Stimulated activated CD4-positive, alpha-beta T cell treated with anti-CD3 and anti-CD28 coated beads, Interleukin-12 subunit alpha, Interleukin-12 subunit beta, amount 100 ng/mL, for 48 hours (primary cell): ENCODE measurements around the gene L3MBTL1.

Source experiments
- DNase-seq, 3 donors: peaks; one replicate each; pipeline ENCODE4 v3.0.0-alpha.2; 2020; ENCODE audit warnings: low read depth in 2 of 3, low spot score in 1 of 3

L3MBTL1 gene

DNA sequence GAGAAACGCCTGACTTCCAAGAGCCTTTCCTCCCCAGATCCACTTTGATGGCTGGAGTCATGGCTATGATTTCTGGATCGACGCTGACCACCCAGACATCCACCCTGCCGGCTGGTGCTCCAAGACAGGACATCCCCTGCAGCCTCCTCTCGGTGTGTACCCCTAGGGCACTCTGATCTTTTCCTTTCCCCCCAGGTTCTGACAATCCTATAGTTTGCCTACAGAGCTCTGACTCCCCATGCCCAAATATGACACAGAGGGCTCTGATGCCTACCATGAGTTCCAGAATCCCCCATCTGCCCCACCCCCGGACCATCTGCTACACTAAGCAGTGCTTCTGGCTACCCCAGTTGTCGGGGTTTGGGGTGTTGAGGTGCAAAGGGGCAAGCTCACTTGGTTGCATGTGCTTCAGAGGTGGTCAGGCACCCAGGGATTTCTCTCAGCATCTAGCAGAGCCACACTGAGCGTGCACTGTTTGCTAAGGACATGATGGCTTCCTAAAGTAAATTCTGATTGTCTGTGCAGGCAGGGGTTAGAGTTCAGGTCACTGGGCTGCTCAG is 27.4 kb downstream of the L3MBTL1 start:
- DNase-seq = no peak

DNA sequence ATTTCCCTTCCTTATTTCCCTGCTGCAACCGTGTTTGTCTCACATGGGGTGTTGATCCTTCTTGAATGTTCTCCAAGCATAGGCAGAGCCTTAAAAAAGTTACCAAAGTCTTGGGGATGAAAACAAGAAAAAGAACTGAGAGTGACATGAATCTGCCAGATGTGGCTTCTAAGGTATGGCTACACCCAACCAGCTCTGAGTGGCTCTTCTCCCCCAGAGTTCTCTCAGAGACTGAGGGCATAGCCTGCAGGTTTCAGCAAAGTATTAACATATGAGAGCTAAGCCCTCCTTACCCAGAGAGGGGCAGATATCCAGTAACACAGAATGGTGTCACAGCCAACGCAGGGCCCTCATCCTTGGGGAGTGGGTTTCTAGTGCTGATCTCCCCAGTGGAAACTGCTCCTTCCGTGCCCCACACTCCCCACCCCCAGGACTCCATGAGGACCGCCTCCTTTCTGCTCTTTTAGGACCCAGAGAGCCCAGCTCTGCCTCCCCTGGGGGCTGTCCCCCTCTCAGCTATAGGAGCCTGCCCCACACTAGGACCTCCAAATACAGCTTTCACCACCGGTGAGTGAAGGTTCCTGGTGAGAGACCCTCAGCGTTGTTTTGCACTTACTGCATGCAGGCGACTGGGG is 28.0 kb downstream of the L3MBTL1 start:
- DNase-seq = no peak

DNA sequence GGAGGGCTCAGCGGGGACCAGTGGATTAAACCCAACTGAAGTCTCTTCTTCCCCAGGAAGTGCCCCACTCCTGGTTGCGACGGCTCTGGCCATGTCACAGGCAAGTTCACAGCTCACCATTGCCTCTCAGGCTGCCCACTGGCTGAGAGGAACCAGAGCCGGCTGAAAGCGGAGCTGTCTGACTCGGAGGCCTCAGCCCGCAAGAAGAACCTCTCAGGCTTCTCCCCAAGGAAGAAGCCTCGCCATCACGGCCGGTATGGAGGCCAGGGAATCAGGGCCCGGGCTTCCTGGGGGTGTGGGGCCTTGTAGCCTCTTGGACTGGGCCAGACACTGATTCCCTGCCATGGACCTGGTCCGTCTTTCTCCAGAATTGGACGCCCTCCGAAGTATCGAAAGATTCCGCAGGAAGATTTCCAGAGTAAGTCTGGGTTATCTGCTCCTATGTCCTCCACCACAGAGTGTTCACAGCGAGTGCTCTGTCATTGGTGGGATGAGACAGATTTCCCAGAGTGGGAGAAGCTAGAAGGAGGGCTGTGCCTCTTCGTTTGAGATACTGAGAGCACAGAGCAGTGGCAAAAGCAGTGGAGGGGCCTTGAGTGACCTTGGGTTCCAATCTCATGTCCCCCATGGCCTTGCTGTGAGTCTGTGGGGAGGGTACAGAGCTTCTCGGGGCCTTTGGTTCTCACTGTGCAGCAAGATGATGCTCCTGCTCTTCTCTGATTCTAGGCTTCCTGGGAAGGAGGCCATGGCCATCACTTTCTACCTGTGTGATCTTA is 28.7 kb downstream of the L3MBTL1 start:
- no peak for DNase-seq

- DNase-seq = no peak
These were observed 29.4 kb downstream of the L3MBTL1 start for GRCh38 chr20:43536817-43537440.

- DNase-seq = peak in 2 of 3 donors; percentile 24 to 45
These were observed 30.7 kb downstream of the L3MBTL1 start for GRCh38 chr20:43537921-43538877.

GRCh38 chr20:43538878-43539700 is 31.6 kb downstream of the L3MBTL1 start:
- DNase-seq = no peak

DNA sequence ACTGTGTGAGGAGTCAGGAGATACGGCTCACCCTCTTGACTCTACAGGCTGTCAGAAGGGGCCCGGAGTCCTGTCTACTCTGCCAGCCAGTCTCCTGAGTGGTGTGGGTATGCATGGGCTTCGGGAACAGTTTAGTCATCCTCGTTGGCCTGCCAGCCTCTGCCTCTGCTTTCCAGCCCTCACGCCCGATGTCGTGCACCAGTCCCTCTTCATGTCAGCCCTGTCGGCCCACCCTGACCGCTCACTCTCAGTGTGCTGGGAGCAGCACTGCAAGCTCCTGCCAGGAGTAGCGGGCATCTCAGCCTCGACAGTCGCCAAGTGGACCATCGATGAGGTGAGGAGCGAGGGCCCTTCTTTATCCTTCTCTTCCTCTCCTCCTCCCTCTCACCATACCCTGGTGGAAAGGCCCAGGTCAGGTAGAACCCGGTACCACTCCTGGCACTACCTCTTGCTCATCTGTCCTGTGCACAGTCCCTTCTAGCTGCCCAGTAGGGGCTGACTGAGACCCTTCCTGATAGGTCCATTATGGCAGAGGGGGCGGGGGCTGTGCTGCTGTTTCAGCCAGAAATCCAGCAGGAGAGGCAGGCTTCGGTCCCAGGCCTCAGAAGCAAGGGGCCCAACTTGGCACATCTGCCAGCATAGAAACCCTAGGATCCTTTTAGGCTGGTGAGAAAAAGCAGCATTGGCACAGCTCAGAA is 32.6 kb downstream of the L3MBTL1 start:
- DNase-seq = no peak

- no peak for DNase-seq
These were observed 33.2 kb downstream of the L3MBTL1 start for GRCh38 chr20:43540673-43541060.

DNA sequence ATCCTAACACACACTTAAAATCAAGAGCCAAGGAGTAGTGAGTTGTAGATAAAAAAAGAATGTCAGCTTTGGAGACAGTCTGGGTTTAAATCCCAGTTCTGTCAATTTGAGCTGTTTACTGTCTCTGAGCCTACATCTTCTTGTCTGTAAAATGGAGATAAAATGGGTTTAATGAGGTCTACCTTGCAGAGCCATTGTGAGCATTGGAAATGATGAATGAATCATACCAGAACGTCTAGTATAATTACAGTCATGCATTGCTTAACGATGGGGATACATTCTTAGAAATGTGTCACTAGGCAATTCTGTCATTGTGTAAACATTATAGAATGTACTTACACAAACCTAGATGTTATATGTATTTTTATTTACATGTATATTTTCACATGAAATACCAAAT is 33.7 kb downstream of the L3MBTL1 start:
- DNase-seq = no peak

DNA sequence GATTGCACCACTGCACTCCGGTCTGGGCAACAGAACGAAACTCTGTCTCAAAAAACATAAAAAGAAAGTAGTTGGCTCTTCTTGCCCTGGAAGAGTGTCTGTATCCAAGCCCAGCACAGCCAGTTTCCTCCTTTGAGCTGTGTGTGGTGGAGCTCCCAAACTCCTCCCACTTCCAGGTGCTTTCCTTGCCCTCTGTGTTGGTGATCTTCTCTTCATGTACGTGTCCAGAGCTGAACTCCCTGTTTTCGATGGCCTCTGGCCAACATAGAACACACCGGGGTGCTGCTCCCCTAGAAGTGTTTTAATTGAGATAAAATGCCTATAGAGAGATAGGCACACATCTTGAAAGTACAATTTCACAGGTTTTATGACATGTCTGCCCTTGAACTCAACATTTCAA is 34.7 kb downstream of the L3MBTL1 start:
- no peak for DNase-seq

- DNase-seq = no peak
These were observed 35.2 kb downstream of the L3MBTL1 start for GRCh38 chr20:43542674-43543073.

DNA sequence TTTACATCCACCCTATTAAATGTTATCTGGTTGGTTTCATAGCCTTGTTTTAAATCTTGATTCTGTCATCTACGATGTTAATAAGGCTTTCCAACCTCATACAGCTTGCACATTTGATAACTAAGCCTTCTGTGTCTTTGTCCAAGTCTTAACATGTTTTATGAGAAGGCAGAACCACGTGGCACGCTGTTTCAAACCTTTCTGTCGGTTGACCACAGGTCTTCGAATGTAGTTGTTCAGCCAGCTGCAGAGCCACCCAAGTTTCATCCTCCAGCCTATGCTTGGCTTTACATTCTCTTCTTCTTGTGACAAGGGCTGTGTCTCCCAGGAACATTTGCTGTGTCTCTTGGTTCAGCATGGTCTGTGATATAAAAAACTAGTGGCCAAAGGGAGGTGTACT is 35.6 kb downstream of the L3MBTL1 start:
- DNase-seq = no peak

GRCh38 chr20:43544501-43544900 is 37.0 kb downstream of the L3MBTL1 start:
- no peak for DNase-seq

- DNase-seq = no peak
These were observed 38.5 kb downstream of the L3MBTL1 start for GRCh38 chr20:43545837-43546578.

DNA sequence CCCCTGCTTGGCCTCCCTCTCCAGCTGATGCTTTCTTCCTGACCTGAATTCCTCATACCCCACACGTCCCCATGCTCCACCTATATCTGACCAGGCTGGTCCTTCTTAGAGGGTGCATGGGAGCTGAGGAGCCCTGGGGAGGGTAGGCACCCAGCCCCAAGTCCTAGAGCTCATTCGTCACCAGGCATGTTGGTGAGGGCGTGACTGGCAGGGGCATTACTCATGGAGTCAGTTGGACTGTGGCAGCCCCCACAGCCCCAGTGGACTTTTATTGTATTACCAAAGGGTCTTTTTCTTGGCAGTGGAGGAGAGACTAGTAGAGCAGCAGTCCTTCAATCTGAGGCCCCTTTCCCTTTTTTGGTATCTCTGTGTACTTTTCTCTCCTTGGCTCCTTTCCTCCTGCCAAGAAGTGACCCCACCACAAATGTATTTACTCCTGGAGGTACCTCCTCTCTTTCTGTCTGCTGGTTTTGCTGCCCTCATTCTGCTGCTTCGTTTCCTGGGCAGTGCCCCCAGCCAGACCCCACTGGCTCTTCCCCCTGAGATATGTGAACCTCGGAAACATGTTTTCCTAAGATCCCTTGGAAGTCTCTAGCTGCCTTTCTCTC is 40.9 kb downstream of the L3MBTL1 start:
- no peak for DNase-seq

DNA sequence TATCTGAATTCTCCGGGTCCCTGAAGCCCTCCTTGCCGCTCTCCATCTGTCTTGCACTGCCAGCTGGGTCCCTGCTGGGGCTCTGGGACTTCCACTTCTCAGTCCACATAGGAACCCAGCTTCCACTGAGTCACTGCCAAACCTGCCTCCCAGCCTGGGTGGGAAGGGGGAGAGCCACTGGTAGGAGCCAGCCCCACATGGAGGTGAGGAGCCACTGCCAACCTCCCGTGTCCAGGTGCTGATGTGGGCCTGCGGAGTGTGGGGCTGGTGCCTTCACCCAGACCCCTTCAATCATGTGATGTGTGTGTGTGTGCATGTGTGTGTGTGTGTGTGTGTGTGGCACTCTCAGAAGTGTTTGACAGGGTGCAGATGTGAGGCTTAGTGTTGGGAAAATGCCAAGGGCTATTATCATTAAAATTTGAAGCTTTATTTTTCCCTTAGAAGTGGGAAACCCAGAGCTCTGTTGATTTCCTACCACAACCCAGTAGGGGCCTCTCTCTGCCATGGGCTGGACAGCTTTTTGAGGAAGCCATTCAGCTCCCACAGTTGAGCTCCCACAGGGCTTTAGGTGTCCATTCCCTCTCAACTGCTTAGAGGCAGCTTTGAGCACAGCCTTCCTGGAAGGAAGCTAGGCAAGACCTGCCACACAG is 42.0 kb downstream of the L3MBTL1 start:
- DNase-seq = no peak

DNA sequence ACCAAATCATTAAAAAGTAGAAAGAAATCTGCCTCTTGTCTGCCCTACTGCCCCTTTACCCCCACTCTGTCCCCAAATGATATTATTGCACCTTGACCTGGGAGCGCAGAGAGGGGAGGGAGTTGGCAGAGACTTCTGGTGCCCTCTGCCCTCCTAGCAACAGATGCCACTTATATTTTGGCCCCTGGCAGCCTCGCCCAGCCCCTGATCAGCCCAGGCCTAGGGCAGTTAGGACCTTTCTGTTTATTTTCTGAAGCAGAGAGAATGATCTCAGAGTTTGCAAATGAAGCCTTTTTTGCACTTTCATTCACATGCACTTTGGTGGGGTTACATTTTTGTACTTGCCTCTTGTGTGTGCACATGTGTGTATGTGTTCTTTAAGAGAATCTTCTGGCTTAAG is 43.0 kb downstream of the L3MBTL1 start:
- no peak for DNase-seq

DNA sequence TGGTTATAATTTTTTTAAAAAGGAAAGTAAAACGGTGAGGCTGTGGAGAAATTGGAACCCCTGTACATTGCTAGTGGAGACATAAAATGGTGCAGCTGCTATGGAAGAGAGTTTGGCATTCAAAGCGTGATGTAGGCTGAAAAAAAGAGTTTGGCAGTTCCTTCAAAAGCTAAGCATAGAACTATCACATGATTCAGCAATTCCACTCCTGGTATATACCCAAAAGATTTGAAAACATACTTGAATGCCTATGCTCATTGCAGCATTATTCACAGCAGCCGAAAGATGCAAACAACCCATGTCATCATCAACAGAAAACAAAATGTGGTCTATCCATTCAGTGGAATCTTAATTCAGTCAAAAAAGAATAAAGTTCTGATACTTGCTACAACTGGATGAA is 46.9 kb downstream of the L3MBTL1 start:
- DNase-seq = no peak
